Measurements from ENCODE around the gene TMEM178A. TPM values are rescaled to one million over a fixed set of nuclear protein-coding genes. Genes with fewer than 3 reads are reported as not detected.
"Not testable (repeated sequence)": the region's sequence is repeated elsewhere in the genome, so short reads cannot be mapped to it uniquely, and the experiment has no call there.

Gene TMEM178A
- polyA plus RNA-seq (2013, experiment 1 of 2; ENCODE audit: insufficient read length) = 0.62 TPM
- polyA plus RNA-seq (2013, experiment 2 of 2; ENCODE audit: insufficient read length) = 0.50 TPM

GRCh38 chr2:39665811-39666490, at the start of gene TMEM178A:
Gene TMEM178A (plus strand): TSS chr2:39665917. CDS start chr2:39665975, 58 bp downstream.
- no peak for DNase-seq

GRCh38 chr2:39618236-39618635, 47.5 kb upstream of the TMEM178A start:
- DNase-seq = no peak

GRCh38 chr2:39618736-39619135, 47.0 kb upstream of the TMEM178A start:
- DNase-seq = no peak

- DNase-seq = peak; percentile 82
These were observed 45.6 kb upstream of the TMEM178A start for GRCh38 chr2:39620067-39620466.

GRCh38 chr2:39621596-39621995, 44.1 kb upstream of the TMEM178A start:
- no peak for DNase-seq

- DNase-seq = no peak
These were observed 42.9 kb upstream of the TMEM178A start for GRCh38 chr2:39622860-39623259.

GRCh38 chr2:39623917-39624316, 41.8 kb upstream of the TMEM178A start:
- DNase-seq = no peak

GRCh38 chr2:39625193-39625926, 40.4 kb upstream of the TMEM178A start:
- no peak for DNase-seq

GRCh38 chr2:39625927-39626270, 39.8 kb upstream of the TMEM178A start:
- DNase-seq = no peak

- DNase-seq = not testable (repeated sequence)
These were observed 37.4 kb upstream of the TMEM178A start for GRCh38 chr2:39628346-39628745.

- DNase-seq = no peak
These were observed 36.1 kb upstream of the TMEM178A start for GRCh38 chr2:39629646-39630045.

GRCh38 chr2:39631256-39631655, 34.5 kb upstream of the TMEM178A start:
- DNase-seq = no peak

GRCh38 chr2:39631718-39632117, 34.0 kb upstream of the TMEM178A start:
- peak; percentile 92 for DNase-seq

GRCh38 chr2:39632876-39633275, 32.8 kb upstream of the TMEM178A start:
- peak; percentile 54 for DNase-seq

GRCh38 chr2:39636306-39636705, 29.4 kb upstream of the TMEM178A start:
- DNase-seq = no peak

GRCh38 chr2:39638581-39638980, 27.1 kb upstream of the TMEM178A start:
- DNase-seq = no peak

GRCh38 chr2:39640107-39640506, 25.6 kb upstream of the TMEM178A start:
- DNase-seq = no peak

- no peak for DNase-seq
These were observed 25.0 kb upstream of the TMEM178A start for GRCh38 chr2:39640681-39641080.

GRCh38 chr2:39641635-39642034, 24.1 kb upstream of the TMEM178A start:
- DNase-seq = no peak

- DNase-seq = peak; percentile 87
These were observed 23.5 kb upstream of the TMEM178A start for GRCh38 chr2:39642051-39642718.

- no peak for DNase-seq
These were observed 19.9 kb upstream of the TMEM178A start for GRCh38 chr2:39645826-39646225.

- DNase-seq = no peak
These were observed 19.4 kb upstream of the TMEM178A start for GRCh38 chr2:39646267-39646666.

GRCh38 chr2:39647104-39647765, 18.5 kb upstream of the TMEM178A start:
- DNase-seq = no peak
